ENCODE measurements around the gene PARP4. TPM values are rescaled to one million over a fixed set of nuclear protein-coding genes. Genes with fewer than 3 reads are reported as not detected.
A peak's percentile ranks its signal among the peaks of the same experiment; 100 is the strongest.

The PARP4 gene
- polyA plus RNA-seq, 1 experiment: 73.9 TPM

- Histone ChIP-seq H3K4me3 (ENCODE audit: low read depth, low read length) (no peak overlapping the region), H3K27me3 (ENCODE audit: control insufficient read depth, insufficient read depth, low read length) (peaks cover 29% of the 10 kb centered on the region), H3K9me3 (ENCODE audit: control insufficient read depth, insufficient read depth, low read length) (no peaks in the 10 kb centered on the region), H3K27ac (ENCODE audit: low read depth, low read length) (no peak overlapping the region)
- CTCF ChIA-PET: no interaction called here
- POLR2A ChIA-PET: no interaction called here
- no peak for TF ChIP-seq CTCF (IDR thresholded peaks at IDR 0.05; ENCODE audit: low read depth, low read length)
- no peak for DNase-seq (ENCODE audit: low read depth, low spot score)
Measured at GRCh38 chr13:24527266-24527775, 14.7 kb upstream of the PARP4 start.

GRCh38 chr13:24520733-24521132 is 8.2 kb upstream of the PARP4 start:
- H3K27me3 ChIP-seq (ENCODE audit: control insufficient read depth, insufficient read depth, low read length): no peaks in the 10 kb centered on the region
- POLR2A ChIA-PET: no interaction called here
- no peak overlapping the region for H3K27ac ChIP-seq (ENCODE audit: low read depth, low read length)
- no peak for DNase-seq (ENCODE audit: low read depth, low spot score)
- CTCF ChIA-PET: interaction anchor here (0.6 to 1.2 kb wide), 2 partner anchors 30 to 475 kb away, joined by 3 read pairs; no protein-coding TSS in a partner anchor
- no peaks in the 10 kb centered on the region for H3K9me3 ChIP-seq (ENCODE audit: control insufficient read depth, insufficient read depth, low read length)
- TF ChIP-seq CTCF (IDR thresholded peaks at IDR 0.05; ENCODE audit: low read depth, low read length): no peak
- H3K4me3 ChIP-seq (ENCODE audit: low read depth, low read length): no peak overlapping the region

GRCh38 chr13:24516919-24517318 is 4.3 kb upstream of the PARP4 start:
- Histone ChIP-seq H3K9me3 (ENCODE audit: control insufficient read depth, insufficient read depth, low read length) (no peaks in the 10 kb centered on the region; the same call in 1 of the 2 replicates), H3K27ac (ENCODE audit: low read depth, low read length) (no peak overlapping the region), H3K4me3 (ENCODE audit: low read depth, low read length) (no peak overlapping the region), H3K27me3 (ENCODE audit: control insufficient read depth, insufficient read depth, low read length) (no peaks in the 10 kb centered on the region)
- ChIA-PET CTCF (no interaction called here), POLR2A (no interaction called here)
- no peak for TF ChIP-seq CTCF (IDR thresholded peaks at IDR 0.05; ENCODE audit: low read depth, low read length)
- no peak for DNase-seq (ENCODE audit: low read depth, low spot score)

- Histone ChIP-seq H3K9me3 (ENCODE audit: control insufficient read depth, insufficient read depth, low read length) (no peaks in the 10 kb centered on the region; the same call in 1 of the 2 replicates), H3K4me3 (ENCODE audit: low read depth, low read length) (peak overlapping the region; percentile 95), H3K27me3 (ENCODE audit: control insufficient read depth, insufficient read depth, low read length) (no peaks in the 10 kb centered on the region), H3K27ac (ENCODE audit: low read depth, low read length) (peak overlapping the region; percentile 97)
- ChIA-PET POLR2A (interaction anchor here (2.3 kb wide), 1 partner anchor 10 kb away, joined by 7 read pairs; no protein-coding TSS in a partner anchor), CTCF (no interaction called here)
- DNase-seq (ENCODE audit: low read depth, low spot score): no peak
- TF ChIP-seq CTCF (IDR thresholded peaks at IDR 0.05; ENCODE audit: low read depth, low read length): no peak
Measured at GRCh38 chr13:24512908-24513213, 283 bp upstream of the PARP4 start.

- Histone ChIP-seq H3K27me3 (ENCODE audit: control insufficient read depth, insufficient read depth, low read length) (no peaks in the 10 kb centered on the region), H3K27ac (ENCODE audit: low read depth, low read length) (peak overlapping the region; percentile 97), H3K4me3 (ENCODE audit: low read depth, low read length) (peak overlapping the region; percentile 95), H3K9me3 (ENCODE audit: control insufficient read depth, insufficient read depth, low read length) (peaks cover 5% of the 10 kb centered on the region; the same call in 1 of the 2 replicates)
- no peak for DNase-seq (ENCODE audit: low read depth, low spot score)
- no peak for TF ChIP-seq CTCF (IDR thresholded peaks at IDR 0.05; ENCODE audit: low read depth, low read length)
- ChIA-PET CTCF (no interaction called here), POLR2A (interaction anchor here (2.3 kb wide), 1 partner anchor 9 kb away, joined by 7 read pairs; no protein-coding TSS in a partner anchor)
Measured at GRCh38 chr13:24511816-24512196, 772 bp downstream of the PARP4 start.
